ENCODE data around the gene KLK11. TPM values are rescaled to one million over a fixed set of nuclear protein-coding genes. Genes with fewer than 3 reads are reported as not detected.

KLK11 gene
- total and polyA plus RNA-seq, 2 donors (not counting 1 experiment from before 2014, with no cell fraction given) = not detected

DNA sequence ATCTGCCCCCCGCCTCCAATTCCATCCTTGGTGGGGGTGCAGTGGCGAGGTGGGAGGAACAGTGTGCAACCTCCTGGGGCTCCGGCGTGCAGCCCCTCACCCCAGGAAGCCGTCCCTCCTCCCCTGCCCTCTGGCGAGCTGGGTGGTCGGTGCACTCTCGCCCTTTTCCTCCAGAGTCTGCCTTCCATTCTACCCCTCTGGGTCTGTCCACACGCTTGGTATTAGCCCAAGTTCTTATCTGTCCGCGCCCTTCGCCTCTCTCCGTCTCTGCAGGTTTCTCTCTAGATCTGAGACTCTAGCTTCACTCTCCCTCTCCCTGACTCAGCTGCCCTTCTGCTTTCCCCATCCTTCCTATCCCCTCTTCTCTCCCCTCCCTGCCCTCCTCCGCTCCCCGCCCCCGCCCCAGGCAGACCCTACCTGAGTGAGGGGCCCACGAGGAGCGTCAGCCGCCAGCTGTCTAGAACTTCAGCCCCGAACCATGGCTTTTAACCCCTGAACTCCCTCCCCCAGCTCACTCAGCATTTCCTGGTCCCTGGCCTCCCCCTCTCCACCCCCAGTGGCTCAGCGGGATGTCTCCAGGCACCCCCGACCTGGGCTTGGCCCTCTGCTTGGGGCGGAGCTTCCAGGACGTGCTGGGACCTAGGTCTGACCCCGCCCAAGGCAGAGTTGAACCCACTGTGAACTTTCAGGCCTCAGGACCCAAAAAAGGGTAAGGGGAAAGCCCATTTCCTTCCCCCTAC lies 39.0 kb upstream of the KLK11 start:
- Mint-ChIP-seq H3K4me3 (no peak overlapping the region), H3K27ac (no peak overlapping the region), H3K27me3 (peaks cover 55% of the 10 kb centered on the region), H3K4me1 (peaks cover 3% of the 10 kb centered on the region), H3K9me3 (ENCODE audit: insufficient read depth) (peaks cover 3% of the 10 kb centered on the region)
- H3K27me3 ChIP-seq (replicated peaks in 1 of 4; ENCODE audit: control extremely low read depth in 1 of 4, control insufficient read depth in 3 of 4, insufficient read depth in 4 of 4, low read length in 3 of 4) = peaks cover 0 to 45% (median 16%) of the 10 kb centered on the region in 4 experiments
- ChIA-PET POLR2A (no interaction called here), CTCF (no interaction called here)
- no peaks in the 10 kb centered on the region for H3K36me3 ChIP-seq (replicated peaks in 1 of 2; ENCODE audit: control extremely low read depth in 1 of 2, control insufficient read depth in 1 of 2, extremely low read depth in 1 of 2, insufficient read depth in 2 of 2, low read length in 1 of 2)
- 19% methylated on average over 22 of the region's 25 CpGs for WGBS (ENCODE audit: insufficient coverage)
- peak overlapping the region; percentile 11 for H3K4me2 ChIP-seq (replicated peaks; ENCODE audit: low read depth, low read length, poor library complexity, severe bottlenecking)
- no peaks in the 10 kb centered on the region for H3K79me2 ChIP-seq (ENCODE audit: control insufficient read depth, insufficient read depth, low read length)
- no peaks in the 10 kb centered on the region for H4K20me1 ChIP-seq (ENCODE audit: control insufficient read depth, insufficient read depth, low read length, poor library complexity, severe bottlenecking)
- no peak for ATAC-seq (ENCODE audit: low read depth)
- TF ChIP-seq, protein P1, sequence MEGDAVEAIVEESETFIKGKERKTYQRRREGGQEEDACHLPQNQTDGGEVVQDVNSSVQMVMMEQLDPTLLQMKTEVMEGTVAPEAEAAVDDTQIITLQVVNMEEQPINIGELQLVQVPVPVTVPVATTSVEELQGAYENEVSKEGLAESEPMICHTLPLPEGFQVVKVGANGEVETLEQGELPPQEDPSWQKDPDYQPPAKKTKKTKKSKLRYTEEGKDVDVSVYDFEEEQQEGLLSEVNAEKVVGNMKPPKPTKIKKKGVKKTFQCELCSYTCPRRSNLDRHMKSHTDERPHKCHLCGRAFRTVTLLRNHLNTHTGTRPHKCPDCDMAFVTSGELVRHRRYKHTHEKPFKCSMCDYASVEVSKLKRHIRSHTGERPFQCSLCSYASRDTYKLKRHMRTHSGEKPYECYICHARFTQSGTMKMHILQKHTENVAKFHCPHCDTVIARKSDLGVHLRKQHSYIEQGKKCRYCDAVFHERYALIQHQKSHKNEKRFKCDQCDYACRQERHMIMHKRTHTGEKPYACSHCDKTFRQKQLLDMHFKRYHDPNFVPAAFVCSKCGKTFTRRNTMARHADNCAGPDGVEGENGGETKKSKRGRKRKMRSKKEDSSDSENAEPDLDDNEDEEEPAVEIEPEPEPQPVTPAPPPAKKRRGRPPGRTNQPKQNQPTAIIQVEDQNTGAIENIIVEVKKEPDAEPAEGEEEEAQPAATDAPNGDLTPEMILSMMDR (IDR thresholded peaks at IDR 0.05) = no peak
- no peak for TF ChIP-seq EZH2 (IDR thresholded peaks at IDR 0.05; ENCODE audit: borderline replicate concordance, insufficient read depth, low read depth, low read length, poor library complexity, severe bottlenecking)
- intact Hi-C loops (cut with micrococcal nuclease) = loop anchor here (10.0 kb wide), 1 partner anchor 89 kb away; no protein-coding TSS in a partner anchor
- H3K27ac ChIP-seq (ENCODE audit: low read length in 2 of 2) = no peak overlapping the region
- H3K4me3 ChIP-seq (ENCODE audit: control extremely low read depth in 1 of 5, extremely low read depth in 1 of 5, insufficient read depth in 1 of 5, low read depth in 2 of 5, low read length in 4 of 5) = no peak overlapping the region
- H3K9me3 ChIP-seq (ENCODE audit: control extremely low read depth in 1 of 3, control insufficient read depth in 2 of 3, insufficient read depth in 1 of 3, low read length in 2 of 3) = peaks cover 0 to 8% (median 0%) of the 10 kb centered on the region in 3 donors
- no peak overlapping the region for H3K9ac ChIP-seq (ENCODE audit: low read length)
- no peak overlapping the region for H2AFZ ChIP-seq (ENCODE audit: insufficient read depth, low read depth, low read length, poor library complexity, severe bottlenecking)
- no peak for DNase-seq
- peaks cover 2 to 4% of the 10 kb centered on the region in 2 donors for H3K4me1 ChIP-seq (ENCODE audit: control insufficient read depth in 2 of 2, insufficient read depth in 2 of 2, low read length in 2 of 2)

DNA sequence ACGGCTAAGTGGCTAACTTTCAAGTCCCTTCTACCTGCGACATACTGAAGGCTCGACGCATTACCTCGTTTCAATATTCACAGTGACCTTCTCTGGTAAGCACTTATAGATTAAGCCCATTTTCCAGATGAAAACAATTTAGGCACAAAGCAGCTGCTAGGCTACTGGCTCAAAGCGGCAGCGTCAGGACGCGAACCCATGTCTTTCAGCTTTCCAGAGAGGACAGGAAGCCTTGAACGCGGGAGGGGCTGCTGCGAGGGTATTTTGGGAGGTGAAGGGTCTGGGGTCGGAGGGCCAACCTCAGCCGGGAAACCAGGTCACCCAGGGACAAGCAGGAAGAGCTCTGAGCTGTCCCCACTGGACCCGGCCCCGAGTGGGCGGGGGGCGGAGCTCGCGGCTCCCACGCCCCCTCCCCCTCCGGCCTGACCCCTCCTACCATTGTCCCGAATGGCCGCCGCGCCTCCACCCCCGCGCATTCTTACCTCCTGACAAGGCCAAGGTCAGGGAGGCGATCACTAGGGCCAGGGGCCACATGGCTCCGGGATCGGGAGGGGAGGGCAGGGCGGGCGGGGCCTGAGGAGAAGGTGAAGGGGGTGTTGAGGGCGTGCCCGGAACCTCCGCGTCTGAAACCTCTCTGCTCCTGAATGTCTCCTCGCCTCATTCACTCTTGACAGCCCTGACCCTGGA lies 38.3 kb upstream of the KLK11 start, which contains the start of gene KLK13:
Gene KLK13 (minus strand): TSS at position 559 of the 687 bp plus-strand sequence. CDS start 25 bp downstream, at position 534.
- intact Hi-C loops (cut with micrococcal nuclease) = loop anchor here (10.0 kb wide), 1 partner anchor 90 kb away; no protein-coding TSS in a partner anchor
- DNase-seq (no peak), ATAC-seq (ENCODE audit: low read depth) (no peak)
- Mint-ChIP-seq H3K27me3 (peaks cover 55% of the 10 kb centered on the region), H3K4me3 (no peak within 1 kb of the TSS), H3K9me3 (ENCODE audit: insufficient read depth) (peaks cover 3% of the 10 kb centered on the region), H3K4me1 (peaks cover 3% of the 10 kb centered on the region), H3K27ac (no peak within 1 kb of the TSS)
- H3K27me3 ChIP-seq (replicated peaks in 1 of 4; ENCODE audit: control extremely low read depth in 1 of 4, control insufficient read depth in 3 of 4, insufficient read depth in 4 of 4, low read length in 3 of 4) = peaks cover 0 to 46% (median 16%) of the 10 kb centered on the region in 4 experiments
- no peak within 1 kb of the TSS for H3K9ac ChIP-seq (ENCODE audit: low read length)
- TF ChIP-seq, protein P1 (IDR thresholded peaks at IDR 0.05) = no peak
- no peak for TF ChIP-seq EZH2 (IDR thresholded peaks at IDR 0.05; ENCODE audit: borderline replicate concordance, insufficient read depth, low read depth, low read length, poor library complexity, severe bottlenecking)
- no peaks in the 10 kb centered on the region for H3K36me3 ChIP-seq (replicated peaks in 1 of 2; ENCODE audit: control extremely low read depth in 1 of 2, control insufficient read depth in 1 of 2, extremely low read depth in 1 of 2, insufficient read depth in 2 of 2, low read length in 1 of 2)
- 10% methylated on average over 16 of the region's 38 CpGs for WGBS (ENCODE audit: insufficient coverage)
- ChIA-PET CTCF (no interaction called here), POLR2A (no interaction called here)
- H3K27ac ChIP-seq (ENCODE audit: low read length in 2 of 2) = no peak within 1 kb of the TSS
- no peak within 1 kb of the TSS for H2AFZ ChIP-seq (ENCODE audit: insufficient read depth, low read depth, low read length, poor library complexity, severe bottlenecking)
- no peaks in the 10 kb centered on the region for H4K20me1 ChIP-seq (ENCODE audit: control insufficient read depth, insufficient read depth, low read length, poor library complexity, severe bottlenecking)
- H3K79me2 ChIP-seq (ENCODE audit: control insufficient read depth, insufficient read depth, low read length) = no peaks in the 10 kb centered on the region
- H3K4me3 ChIP-seq (ENCODE audit: control extremely low read depth in 1 of 5, extremely low read depth in 1 of 5, insufficient read depth in 1 of 5, low read depth in 2 of 5, low read length in 4 of 5) = no peak within 1 kb of the TSS
- H3K4me1 ChIP-seq (ENCODE audit: control insufficient read depth in 2 of 2, insufficient read depth in 2 of 2, low read length in 2 of 2) = peaks cover 2 to 4% of the 10 kb centered on the region in 2 donors
- peaks cover 0 to 8% (median 0%) of the 10 kb centered on the region in 3 donors for H3K9me3 ChIP-seq (ENCODE audit: control extremely low read depth in 1 of 3, control insufficient read depth in 2 of 3, insufficient read depth in 1 of 3, low read length in 2 of 3)
- H3K4me2 ChIP-seq (replicated peaks; ENCODE audit: low read depth, low read length, poor library complexity, severe bottlenecking) = peak within 1 kb of the TSS; percentile 11

Data from B cell (primary cell).